Renal cortical epithelial cell (primary cell): ENCODE results near the gene NEFH. TPM values are rescaled to one million over a fixed set of nuclear protein-coding genes. Genes with fewer than 3 reads are reported as not detected.

Experiments
- DNase-seq: peaks from one replicate; pipeline ENCODE4 v3.0.0-alpha.2; 2011; ENCODE audit warnings: low read depth
- total RNA-seq: library from RNA; depleted of rRNA; stranded (reverse); fragments of >200 nt; gene quantifications from 2 replicates; pipeline ENCODE4 v1.2.3, GENCODE V29; 2014

Gene NEFH
- total RNA-seq, 1 donor from 2014 or later: 0.15 TPM

- DNase-seq: peak; percentile 66
Observed at GRCh38 chr22:29503811-29504372, 23.9 kb downstream of the NEFH start.

GRCh38 chr22:29509298-29509697, 29.3 kb downstream of the NEFH start:
- no peak for DNase-seq

DNA sequence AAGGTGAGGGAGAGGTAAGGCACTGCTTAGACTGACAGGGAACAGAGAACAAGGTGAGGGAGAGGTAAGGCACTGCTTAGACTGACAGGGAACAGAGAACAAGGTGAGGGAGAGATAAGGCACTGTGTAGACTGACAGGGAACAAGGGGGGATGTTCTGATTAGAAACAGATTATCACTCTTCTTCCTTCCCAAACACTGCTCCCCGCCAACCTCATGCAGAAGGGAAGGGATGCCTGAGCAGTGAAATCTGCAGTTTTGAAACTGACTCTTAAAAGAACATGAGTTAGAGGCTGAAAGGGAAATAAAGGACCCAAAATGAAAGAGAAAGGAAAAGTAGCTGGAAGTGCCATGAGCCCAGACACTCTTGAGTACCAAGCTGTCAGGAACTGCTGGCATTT, 29.8 kb downstream of the NEFH start:
- no peak for DNase-seq

- no peak for DNase-seq
Observed at GRCh38 chr22:29510542-29510941, 30.5 kb downstream of the NEFH start.

DNA sequence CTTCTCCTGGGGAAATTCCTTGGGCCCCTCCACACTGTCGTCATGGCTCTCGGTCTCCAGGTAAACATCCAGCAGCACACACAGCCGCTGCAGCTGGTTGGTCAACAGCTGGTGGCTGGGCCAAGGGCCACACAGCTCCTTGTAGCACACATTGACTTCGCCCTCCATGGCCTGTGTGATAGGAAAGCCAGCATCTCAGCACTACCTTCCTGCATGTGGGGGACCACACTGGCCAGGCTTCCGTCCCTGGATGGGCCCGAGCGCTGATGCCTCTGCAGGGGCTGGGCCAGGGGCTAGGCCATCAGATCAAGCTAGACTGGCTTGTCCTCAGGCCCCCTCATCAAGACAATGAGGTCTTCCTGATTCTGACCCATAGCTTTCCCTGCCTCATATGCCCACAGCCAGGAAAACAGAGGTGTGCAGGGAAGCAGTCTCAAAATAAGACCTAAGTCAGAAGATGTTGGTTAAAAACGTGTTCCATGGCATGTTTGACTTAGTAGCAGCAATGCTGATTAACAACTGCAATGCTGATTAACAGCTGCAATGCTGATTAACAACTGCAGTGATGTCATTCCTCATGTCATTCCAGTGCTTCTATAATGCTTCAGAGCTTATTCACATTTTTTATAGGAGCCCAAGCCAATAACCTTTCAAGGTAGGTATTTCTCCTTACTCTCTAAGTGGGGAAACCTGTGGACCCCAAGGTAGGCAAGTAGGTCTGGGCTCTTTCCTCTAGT, 31.3 kb downstream of the NEFH start:
- no peak for DNase-seq

DNA sequence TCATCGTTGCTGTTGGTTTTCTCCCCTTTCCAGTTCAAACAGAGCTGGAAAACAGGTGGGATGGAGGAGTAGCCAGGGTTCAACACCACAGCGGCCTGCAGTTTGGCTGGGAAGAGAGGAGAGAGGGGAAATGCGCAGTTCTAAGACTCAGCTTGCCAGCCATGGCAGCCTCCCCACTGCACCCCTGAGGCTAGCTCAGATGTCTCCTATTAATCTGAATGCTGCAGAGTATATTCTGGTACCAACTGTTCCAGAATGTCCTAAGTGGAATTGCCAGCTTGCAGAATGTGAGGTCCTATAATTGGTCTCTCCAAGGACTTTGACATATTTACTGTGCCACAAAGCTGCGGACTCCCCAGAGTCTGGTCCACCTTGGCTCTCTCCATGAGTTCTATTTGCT, 32.0 kb downstream of the NEFH start:
- DNase-seq: no peak

DNA sequence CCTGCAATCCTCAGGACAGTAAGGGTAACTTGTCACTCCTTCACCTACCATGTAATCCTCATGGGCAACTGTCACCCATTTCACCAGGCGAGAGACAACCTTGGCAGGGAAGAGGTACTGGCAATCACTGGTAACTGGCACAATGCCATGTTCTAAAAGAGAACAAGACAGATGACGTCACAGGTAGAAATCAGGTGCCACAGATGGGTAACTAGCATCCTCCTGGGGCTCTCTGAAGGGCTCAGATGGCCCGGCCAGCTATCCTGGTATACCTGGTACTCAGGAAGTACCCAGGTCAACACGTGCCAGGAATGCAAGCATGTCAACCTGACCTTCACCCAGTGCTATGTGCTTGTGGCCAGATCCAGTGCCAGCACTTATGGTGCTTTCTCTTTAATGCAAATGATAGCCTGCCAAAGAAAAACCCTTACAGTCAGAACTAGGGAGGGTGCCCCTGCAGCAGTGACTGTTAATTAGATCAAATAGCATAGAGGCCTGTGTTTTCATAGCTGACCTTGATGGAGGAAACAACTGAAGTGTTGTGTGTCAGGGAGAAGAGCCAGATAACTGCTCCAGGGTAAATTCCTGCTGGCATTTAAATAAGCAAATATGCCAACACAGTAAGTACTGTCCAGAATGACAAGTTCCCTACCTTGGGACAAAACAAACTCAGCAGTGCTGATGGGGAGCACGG, 37.3 kb downstream of the NEFH start:
- DNase-seq: no peak

- DNase-seq: no peak
Observed at GRCh38 chr22:29518427-29518826, 38.4 kb downstream of the NEFH start.

- DNase-seq: no peak
Observed at GRCh38 chr22:29519996-29520395, 40.0 kb downstream of the NEFH start.

- DNase-seq: no peak
Observed at GRCh38 chr22:29520851-29521250, 40.8 kb downstream of the NEFH start.

DNA sequence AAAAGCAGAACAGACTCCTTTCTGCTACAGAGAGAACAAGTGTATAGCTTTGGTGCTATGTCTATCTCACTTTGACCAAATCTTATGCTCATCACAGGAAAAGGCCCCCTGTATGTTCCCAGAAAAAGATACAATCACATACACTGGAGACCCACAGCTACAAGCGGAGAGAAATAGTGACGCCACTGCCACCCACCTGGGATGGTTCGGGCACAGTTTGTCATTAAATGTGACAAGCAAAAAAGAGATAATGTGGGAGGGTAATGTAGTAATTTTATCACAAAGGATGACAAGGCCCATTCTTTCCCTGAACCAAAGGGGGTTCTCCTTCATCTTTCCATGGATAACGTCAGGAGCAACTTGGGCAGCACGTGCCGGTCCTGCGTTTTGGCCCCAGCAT, 41.5 kb downstream of the NEFH start:
- DNase-seq: no peak

DNA sequence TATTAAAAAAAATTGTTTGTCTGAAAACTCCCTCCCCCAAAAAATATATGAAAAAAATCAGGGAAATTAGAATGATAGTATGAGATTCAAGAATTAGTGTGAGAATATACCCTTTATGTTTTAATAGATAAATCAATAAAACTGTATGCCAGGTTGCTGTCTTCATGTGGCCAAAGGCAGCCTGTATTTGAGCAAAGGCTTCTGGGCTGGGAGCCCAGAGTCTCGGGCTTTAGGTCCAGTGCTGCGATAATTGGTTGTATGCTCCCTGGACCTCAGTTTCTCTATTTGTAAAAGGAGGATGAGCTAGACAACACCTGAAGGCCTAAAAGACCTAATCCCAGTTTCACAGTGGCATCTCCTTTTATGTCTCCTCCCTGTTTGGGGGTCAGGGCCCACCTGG, 43.7 kb downstream of the NEFH start:
- DNase-seq: no peak

DNA sequence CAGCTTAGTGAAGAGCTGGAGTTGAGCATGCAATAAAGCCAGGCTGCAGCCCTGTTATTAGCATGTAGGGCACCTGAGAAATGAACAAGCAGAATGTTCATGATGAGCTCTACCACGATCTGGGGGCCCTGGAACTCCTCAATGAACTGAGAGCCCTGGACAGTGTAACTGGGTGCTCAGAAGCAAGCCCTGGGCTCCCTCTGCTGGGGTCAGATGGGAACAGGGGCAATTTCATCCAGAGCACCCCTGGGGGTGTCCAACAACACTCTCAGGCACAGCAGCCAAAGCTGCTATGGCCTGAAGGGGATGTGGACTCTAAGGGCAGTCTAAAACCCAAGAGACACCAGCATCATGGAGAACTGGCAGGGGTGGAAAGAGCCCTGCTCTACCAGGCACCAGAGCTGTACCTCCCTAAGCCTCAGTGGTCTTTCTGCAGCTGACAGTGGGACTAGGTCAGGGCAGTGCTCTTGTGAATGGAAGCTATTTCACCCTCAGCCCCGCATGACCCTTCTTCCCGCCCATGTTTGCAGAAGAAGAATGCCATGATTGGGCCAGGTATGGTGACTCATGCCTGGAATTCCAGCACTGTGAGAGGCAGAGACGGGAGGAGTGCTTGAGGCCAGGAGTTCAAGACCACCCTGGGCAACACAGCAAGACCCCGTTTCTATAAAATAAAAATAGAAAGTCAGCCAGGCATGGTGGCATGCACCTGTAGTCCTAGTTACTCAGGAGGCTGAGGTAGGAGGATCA, 44.6 kb downstream of the NEFH start:
- peak; percentile 29 for DNase-seq

GRCh38 chr22:29528144-29528543, 48.1 kb downstream of the NEFH start:
- no peak for DNase-seq

GRCh38 chr22:29530716-29531115, 50.7 kb downstream of the NEFH start:
- DNase-seq: no peak

DNA sequence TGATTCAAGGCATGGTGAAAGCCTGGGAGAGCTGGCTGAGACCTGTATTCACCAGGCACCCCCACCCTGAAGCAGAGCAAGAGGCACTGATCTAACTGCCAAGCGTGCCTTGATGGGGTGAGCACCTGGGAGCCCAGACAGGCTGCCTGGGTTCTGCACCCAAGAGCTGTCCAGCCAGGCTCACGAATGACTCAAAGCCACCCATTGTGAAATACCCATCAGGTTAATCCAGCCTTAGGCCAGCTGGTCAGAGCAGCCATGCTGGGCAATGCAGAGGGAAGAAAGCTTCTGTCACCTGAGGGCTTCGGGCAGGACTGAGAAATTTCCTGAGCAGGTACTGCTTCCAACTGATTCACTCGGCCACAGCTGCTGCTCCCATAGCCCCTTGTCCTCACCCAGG, 51.4 kb downstream of the NEFH start:
- peak; percentile 15 for DNase-seq

DNA sequence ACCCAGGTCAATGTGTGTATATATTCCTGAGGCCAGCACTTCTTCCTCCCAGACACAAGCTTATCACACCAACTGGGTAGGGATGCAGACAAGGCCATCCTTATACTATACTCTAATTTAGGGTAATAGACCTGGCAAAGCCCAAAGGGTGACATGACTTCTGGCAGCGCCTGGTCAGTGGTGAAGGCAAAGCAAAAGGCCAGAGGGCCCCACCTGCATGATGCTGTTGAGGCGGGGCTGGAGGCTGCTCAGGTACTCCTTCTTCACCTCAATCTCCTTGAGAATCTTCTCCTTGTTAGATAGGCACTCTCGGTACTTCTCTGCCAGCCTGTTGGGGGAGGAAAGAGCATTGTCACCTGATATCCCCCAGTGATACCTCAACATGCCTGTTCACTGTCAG, 56.4 kb downstream of the NEFH start:
- no peak for DNase-seq

GRCh38 chr22:29539105-29539504, 59.1 kb downstream of the NEFH start:
- no peak for DNase-seq
